NCI-H82 (cell line): ENCODE measurements around the gene CPSF3.

ENCODE experiments used
- DNase-seq: peaks from one replicate; lab custom pipeline; 2025; lab: John Stamatoyannopoulos, UW

The CPSF3 gene

GRCh38 chr2:9518163-9518562 is 94.7 kb downstream of the CPSF3 start:
- DNase-seq, result no peak

GRCh38 chr2:9518780-9519179 is 95.3 kb downstream of the CPSF3 start:
- no peak for DNase-seq

DNA sequence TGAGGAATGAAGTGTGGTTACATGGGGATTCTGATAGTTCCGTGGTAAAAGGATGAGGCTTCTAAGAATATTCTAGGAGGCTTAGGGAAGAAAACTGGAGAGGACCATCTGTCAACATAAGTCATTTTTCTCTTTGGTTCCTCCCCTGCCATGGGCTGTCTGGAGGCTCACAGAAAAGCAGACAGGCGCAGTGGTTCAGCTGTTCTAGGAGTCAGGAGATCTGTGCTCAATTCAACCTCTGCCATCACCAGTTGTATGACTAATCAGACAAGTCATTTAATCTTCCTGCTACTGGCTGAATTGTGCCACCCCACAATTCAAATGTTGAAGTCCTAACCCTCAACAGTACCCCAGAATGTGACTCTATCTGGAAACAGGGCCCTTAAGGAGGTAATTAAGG is 95.8 kb downstream of the CPSF3 start:
- peak; percentile 63 for DNase-seq
